HUES6 (cell line): ENCODE results near the gene SRPX2.

Experiments
- H3K27ac ChIP-seq: 2 replicates; pipeline ENCODE4 v1.7.0; 2013; ENCODE audit warnings: low read depth, mild to moderate bottlenecking, low read length, inconsistent platforms
- H3K27me3 ChIP-seq: 2 replicates; pipeline ENCODE4 v1.6.1; 2013; ENCODE audit warnings: low read length; ENCODE audit not compliant: control insufficient read depth, insufficient read depth
- H3K36me3 ChIP-seq: 2 replicates; pipeline ENCODE4 v1.6.1; 2013; ENCODE audit warnings: low read length; ENCODE audit not compliant: control insufficient read depth, insufficient read depth
- H3K4me1 ChIP-seq: 2 replicates; pipeline ENCODE4 v1.6.1; 2013; ENCODE audit warnings: low read length; ENCODE audit not compliant: control insufficient read depth, insufficient read depth
- H3K4me3 ChIP-seq: 2 replicates; pipeline ENCODE4 v1.5.1; 2013; ENCODE audit warnings: low read depth, low read length
- H3K9ac ChIP-seq: one replicate; pipeline ENCODE4 v1.6.1; 2013; ENCODE audit warnings: mild to moderate bottlenecking, low read length
- H3K9me3 ChIP-seq: 2 replicates; pipeline ENCODE4 v1.6.1; 2013; ENCODE audit warnings: low read depth, low read length; ENCODE audit not compliant: control insufficient read depth, insufficient read depth

SRPX2 gene

DNA sequence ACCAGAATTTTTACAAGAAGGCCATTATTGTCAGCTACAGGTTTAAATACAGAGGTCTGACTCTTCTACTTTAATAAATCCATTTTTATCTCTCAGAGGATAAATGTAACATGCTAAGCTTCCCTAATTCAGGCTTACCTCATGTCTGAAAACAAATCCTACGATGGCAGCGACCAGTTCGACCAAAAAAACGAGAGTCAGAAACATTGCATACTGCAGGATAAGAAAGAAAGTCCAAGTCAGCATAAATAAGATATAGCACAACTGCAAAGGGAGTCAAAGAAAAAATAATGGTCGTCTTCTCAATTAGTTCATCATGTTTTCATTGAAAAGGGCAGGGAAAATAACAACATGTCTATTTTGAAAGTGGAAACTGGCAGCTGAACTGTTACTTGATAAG, 9.0 kb upstream of the SRPX2 start:
- Histone ChIP-seq H3K4me1 (peaks cover 3% of the 10 kb centered on the region; the same call in 1 of the 2 replicates), H3K27ac (no peak overlapping the region), H3K27me3 (peaks cover 4% of the 10 kb centered on the region; the same call in 1 of the 2 replicates), H3K9me3 (no peaks in the 10 kb centered on the region), H3K4me3 (peak overlapping the region; percentile 83; the same call in 1 of the 2 replicates), H3K9ac (no peak overlapping the region), H3K36me3 (peaks cover 39% of the 10 kb centered on the region)

- peaks cover 4% of the 10 kb centered on the region; the same call in 1 of the 2 replicates for H3K27me3 ChIP-seq
- H3K36me3 ChIP-seq = peaks cover 30% of the 10 kb centered on the region
- H3K9me3 ChIP-seq = no peaks in the 10 kb centered on the region
- peak overlapping the region; percentile 98 for H3K9ac ChIP-seq
- peaks cover 3% of the 10 kb centered on the region; the same call in 1 of the 2 replicates for H3K4me1 ChIP-seq
- peak overlapping the region; percentile 83 for H3K4me3 ChIP-seq
- peak overlapping the region; percentile 91 for H3K27ac ChIP-seq
These were observed 8.0 kb upstream of the SRPX2 start for GRCh38 chrX:100635989-100636320.

GRCh38 chrX:100636321-100636991, 7.5 kb upstream of the SRPX2 start, which contains the start of gene TSPAN6:
TSS of gene TSPAN6 (minus strand) at chrX:100636806. CDS start at chrX:100636694, 112 bp downstream.
- peak within 1 kb of the TSS; percentile 83 for H3K4me3 ChIP-seq
- H3K9ac ChIP-seq = peak within 1 kb of the TSS; percentile 98
- peaks cover 4% of the 10 kb centered on the region; the same call in 1 of the 2 replicates for H3K27me3 ChIP-seq
- peak within 1 kb of the TSS; percentile 91 for H3K27ac ChIP-seq
- no peaks in the 10 kb centered on the region for H3K9me3 ChIP-seq
- peaks cover 3% of the 10 kb centered on the region; the same call in 1 of the 2 replicates for H3K4me1 ChIP-seq
- H3K36me3 ChIP-seq = peaks cover 26% of the 10 kb centered on the region

DNA sequence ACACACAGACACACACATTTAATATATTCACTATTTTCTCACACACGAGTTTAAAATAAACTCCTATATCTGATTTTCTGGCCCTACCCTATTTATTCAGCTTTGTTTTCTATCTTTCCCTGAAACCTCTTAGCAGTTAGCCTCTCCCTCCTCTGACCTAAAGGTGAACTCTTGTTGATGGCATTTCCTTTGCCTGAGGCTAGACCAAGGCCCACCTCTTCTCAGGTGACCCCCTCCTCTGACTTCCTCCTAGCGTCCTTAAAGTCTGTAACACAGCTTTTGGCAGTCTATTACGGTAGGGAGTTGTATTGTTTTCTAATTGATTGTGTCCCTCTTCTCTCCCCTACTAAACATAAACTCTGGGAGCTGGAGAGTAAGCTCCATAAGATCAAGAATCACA, 1.7 kb upstream of the SRPX2 start:
- Histone ChIP-seq H3K27ac (no peak overlapping the region), H3K9me3 (no peaks in the 10 kb centered on the region), H3K4me3 (no peak overlapping the region), H3K36me3 (no peaks in the 10 kb centered on the region), H3K27me3 (peaks cover 6% of the 10 kb centered on the region; the same call in 1 of the 2 replicates), H3K9ac (no peak overlapping the region), H3K4me1 (peaks cover 17% of the 10 kb centered on the region)

DNA sequence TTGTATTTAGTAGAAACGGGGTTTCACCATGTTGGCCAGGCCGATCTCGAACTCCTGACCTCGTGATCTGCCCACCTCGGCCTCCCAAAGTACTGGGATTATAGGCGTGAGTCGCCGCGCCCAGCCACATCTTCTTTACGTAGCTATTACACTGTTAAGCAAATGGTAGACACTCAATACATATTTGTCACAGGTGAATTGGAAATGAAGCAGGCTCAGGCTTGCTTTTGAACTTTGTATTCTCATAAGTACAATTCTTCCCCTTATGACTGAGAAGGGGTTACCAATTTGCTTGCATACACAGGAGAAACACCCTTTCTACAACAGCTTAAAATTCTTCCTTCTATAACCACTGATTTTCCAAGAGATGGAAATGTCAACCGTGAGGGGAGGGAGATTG, 787 bp upstream of the SRPX2 start:
- peaks cover 6% of the 10 kb centered on the region; the same call in 1 of the 2 replicates for H3K27me3 ChIP-seq
- H3K9ac ChIP-seq = no peak overlapping the region
- no peak overlapping the region for H3K4me3 ChIP-seq
- H3K9me3 ChIP-seq = no peaks in the 10 kb centered on the region
- no peak overlapping the region for H3K27ac ChIP-seq
- H3K36me3 ChIP-seq = no peaks in the 10 kb centered on the region
- peaks cover 23% of the 10 kb centered on the region for H3K4me1 ChIP-seq

- H3K36me3 ChIP-seq = no peaks in the 10 kb centered on the region
- no peak overlapping the region for H3K4me3 ChIP-seq
- no peaks in the 10 kb centered on the region for H3K9me3 ChIP-seq
- H3K4me1 ChIP-seq = peaks cover 40% of the 10 kb centered on the region
- H3K27me3 ChIP-seq = peaks cover 3% of the 10 kb centered on the region; the same call in 1 of the 2 replicates
- no peak overlapping the region for H3K27ac ChIP-seq
- H3K9ac ChIP-seq = no peak overlapping the region
These were observed 1.1 kb downstream of the SRPX2 start for GRCh38 chrX:100645106-100645505.

DNA sequence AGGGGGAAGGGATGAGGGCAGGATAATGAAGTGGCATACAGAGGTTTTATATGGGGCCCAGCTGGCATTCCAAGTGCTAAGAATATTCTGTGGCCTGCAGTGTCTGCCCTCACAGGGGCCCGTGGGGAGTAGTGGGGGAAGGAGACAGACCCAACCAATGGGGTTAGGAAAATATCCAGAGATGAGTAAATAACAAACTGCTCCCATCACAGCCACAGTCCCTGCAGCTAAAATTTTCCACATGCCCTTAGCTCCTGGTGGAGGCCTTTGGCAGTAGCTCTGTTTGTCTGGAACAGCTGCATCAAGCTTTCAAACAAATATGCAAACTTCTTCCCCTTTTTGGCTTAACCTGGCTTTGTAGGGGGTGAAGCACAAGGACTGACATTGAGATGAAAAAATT, 3.1 kb downstream of the SRPX2 start:
- Histone ChIP-seq H3K27me3 (peaks cover 6% of the 10 kb centered on the region; the same call in 1 of the 2 replicates), H3K4me1 (peaks cover 45% of the 10 kb centered on the region), H3K9ac (no peak overlapping the region), H3K4me3 (no peak overlapping the region), H3K27ac (no peak overlapping the region), H3K36me3 (no peaks in the 10 kb centered on the region), H3K9me3 (no peaks in the 10 kb centered on the region)

DNA sequence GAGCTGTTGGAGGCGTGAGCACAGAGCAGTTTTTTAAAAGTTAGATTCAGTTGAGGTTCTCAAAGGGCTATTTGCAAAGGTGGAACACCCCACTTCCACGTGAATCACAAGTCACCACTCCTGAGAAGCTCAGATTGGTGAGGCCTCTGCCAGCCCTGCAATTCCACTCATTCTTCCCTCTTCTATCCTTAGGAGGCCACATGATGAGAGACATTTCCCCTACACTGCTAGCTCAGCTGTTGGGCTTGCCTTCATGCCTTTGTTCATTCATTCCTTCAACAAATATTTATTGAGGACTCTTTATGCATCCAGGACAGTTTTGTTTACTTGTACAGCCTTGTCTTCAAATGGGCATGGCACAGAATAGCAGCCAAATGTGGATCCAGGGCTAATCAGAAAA, 3.7 kb downstream of the SRPX2 start:
- peaks cover 41% of the 10 kb centered on the region for H3K4me1 ChIP-seq
- no peaks in the 10 kb centered on the region for H3K36me3 ChIP-seq
- H3K4me3 ChIP-seq = no peak overlapping the region
- no peak overlapping the region for H3K27ac ChIP-seq
- no peak overlapping the region for H3K9ac ChIP-seq
- no peaks in the 10 kb centered on the region for H3K9me3 ChIP-seq
- peaks cover 6% of the 10 kb centered on the region; the same call in 1 of the 2 replicates for H3K27me3 ChIP-seq

DNA sequence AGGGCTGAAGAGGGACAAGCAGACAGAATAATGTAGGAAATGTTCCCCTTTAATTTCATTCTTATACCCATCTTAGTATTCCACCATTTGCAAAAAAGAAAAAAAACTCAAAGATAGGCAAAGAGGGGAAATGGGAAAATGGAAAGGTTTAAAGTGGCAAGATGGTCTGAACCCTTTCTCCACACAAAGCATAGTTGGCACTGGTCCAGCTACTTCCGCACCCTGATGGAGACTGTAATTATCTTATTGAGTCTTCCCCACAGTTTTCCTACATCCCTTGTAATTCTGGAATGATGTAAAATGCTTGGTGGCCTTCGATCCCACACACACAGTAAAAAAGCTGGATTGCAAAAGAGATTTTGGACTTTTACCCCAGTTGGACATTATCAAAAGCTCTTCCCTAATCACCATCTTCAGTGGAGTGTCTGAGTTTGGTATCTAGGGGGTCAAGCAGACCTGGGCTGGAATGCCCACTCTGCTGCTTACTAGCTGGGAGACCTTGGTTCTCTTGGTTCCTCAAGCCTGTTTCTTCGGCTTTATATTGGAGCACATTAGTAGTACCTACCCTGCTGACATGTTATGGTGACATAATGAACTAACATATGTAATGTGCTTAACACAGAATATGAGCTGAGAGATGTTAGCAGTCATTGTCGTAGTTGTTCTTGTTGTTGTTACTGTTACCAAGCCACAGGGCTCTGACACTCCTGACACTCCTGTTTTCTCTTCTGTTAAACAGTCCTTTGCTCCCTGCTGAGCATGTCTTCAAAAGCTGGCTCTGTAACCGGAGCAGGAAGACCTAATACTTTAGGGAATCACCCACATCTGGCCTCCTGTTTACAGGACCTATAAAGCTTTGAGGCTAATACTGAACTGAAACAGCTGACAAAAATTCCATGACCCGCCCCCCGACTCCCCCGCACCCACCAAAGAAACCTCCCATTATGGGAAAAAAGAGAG, 4.7 kb downstream of the SRPX2 start:
- H3K4me3 ChIP-seq = peak overlapping the region; percentile 23; the same call in 1 of the 2 replicates
- peaks cover 6% of the 10 kb centered on the region; the same call in 1 of the 2 replicates for H3K27me3 ChIP-seq

DNA sequence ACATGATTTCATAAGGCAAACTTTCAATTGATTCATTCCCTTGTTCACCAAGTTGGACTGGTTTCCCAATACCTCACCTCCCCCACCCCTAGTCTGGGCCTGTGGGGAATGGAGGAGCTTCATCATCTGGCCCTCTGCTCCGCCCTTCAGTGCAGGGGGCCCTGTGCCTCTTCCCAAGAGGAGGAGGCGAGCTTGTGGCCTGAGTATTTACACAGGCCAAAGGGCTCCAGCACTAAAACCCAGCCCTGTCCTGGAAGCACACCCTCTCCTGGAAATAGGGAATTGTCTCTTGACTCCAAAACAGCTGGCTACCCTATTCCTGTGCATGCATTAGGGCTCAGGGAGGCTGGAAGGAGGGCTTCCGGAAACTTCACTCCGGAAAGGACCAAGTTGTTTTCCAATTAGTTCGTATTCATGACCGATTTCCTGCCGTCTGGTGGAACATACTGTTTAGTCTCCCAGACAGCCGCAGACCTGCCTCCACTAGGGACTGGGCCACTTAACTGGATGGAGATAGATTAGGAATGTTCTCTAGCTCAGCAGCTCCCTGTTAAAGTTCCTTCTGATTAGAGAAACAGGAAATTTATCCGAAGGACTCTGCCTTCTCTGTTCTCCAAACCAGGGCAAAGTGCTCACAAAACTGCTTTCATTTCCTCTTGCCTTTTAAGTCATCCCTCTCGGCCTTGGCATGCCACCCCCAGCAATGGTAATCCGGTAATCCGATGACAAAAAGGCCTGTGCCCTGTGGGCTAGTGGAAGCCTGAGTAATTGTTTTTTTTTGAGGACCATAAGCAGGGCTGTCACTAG, 5.8 kb downstream of the SRPX2 start:
- Histone ChIP-seq H3K27me3 (peaks cover 3% of the 10 kb centered on the region; the same call in 1 of the 2 replicates), H3K9me3 (no peaks in the 10 kb centered on the region), H3K4me1 (peaks cover 35% of the 10 kb centered on the region), H3K4me3 (peak overlapping the region; percentile 23; the same call in 1 of the 2 replicates), H3K36me3 (no peaks in the 10 kb centered on the region), H3K9ac (peak overlapping the region; percentile 49), H3K27ac (peak overlapping the region; percentile 69; the same call in 1 of the 2 replicates)

More for the DNA sequence above, 4.7 kb downstream of the SRPX2 start:
- H3K9ac ChIP-seq = peak overlapping the region; percentile 49
- H3K27ac ChIP-seq = peak overlapping the region; percentile 69; the same call in 1 of the 2 replicates
- no peaks in the 10 kb centered on the region for H3K36me3 ChIP-seq
- H3K9me3 ChIP-seq = no peaks in the 10 kb centered on the region
- peaks cover 37% of the 10 kb centered on the region for H3K4me1 ChIP-seq
